HG02571 (cell line): ENCODE measurements around the gene SLC49A3.
"Not testable (repeated sequence)": the region's sequence is repeated elsewhere in the genome, so short reads cannot be mapped to it uniquely, and the experiment has no call there.

ENCODE experiments used
- ATAC-seq: cut with Tn5 transposase; IDR thresholded peaks from one replicate; pipeline ENCODE4 v1.9.1; 2021; ENCODE audit warnings: mild to moderate bottlenecking, moderate library complexity; ENCODE audit not compliant: unreplicated experiment

SLC49A3 gene

DNA sequence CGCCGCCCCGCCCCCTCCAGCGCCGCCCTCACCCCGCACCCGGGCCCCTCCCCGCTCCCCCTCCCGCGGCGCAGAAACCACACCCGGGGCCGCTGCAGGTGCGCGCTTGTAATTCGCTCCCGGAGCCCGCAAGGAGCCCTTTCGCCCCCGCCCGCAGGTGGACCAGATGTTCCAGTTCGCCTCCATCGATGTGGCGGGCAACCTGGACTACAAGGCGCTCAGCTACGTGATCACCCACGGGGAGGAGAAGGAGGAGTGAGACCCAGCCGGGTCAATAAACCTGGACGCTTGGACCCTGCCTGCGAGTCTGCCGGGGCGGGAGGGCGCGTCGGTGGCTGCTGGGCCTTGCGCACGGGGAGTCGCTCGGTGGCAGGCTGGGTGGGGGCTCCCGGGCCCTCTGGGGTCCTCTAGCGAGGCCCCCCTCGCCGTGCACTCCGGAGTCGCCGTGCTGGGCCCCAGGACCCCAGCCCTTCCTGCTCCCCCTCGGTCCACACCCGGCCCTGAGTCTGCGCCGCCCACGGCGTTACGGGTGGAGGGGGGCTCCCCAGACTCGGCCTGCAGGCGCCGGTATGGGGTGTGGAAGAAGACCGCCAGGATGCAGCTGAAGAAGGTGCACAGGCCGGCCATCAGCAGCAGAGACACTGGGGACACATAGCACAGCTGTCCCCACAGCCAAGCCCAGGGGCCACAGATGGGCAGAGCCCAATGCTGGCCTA, 7.1 kb downstream of the SLC49A3 start:
- ATAC-seq, result no peak

GRCh38 chr4:680928-681645, 7.9 kb downstream of the SLC49A3 start:
- ATAC-seq, result no peak

GRCh38 chr4:680551-680927, 8.4 kb downstream of the SLC49A3 start:
- ATAC-seq, result no peak

DNA sequence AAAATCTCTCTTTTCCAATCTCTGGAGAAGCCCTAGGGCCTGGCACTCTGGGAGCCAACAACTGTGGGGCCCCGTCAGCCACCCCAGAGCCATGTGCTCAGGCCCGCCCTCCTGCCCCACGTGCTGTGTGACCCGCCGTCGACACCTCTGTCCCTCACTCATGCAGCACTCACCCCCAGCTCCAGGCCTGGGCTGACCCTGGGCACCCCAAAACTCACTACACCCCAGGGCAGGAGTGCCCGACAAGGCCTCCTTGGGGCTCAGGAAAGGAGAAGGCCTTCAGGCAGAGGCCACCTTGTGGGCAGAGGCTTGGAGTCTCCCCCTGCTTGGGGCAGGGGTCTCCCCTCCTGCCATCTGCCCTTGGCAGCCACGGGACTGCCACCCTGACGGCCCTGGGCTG, 8.9 kb downstream of the SLC49A3 start:
- no peak for ATAC-seq

DNA sequence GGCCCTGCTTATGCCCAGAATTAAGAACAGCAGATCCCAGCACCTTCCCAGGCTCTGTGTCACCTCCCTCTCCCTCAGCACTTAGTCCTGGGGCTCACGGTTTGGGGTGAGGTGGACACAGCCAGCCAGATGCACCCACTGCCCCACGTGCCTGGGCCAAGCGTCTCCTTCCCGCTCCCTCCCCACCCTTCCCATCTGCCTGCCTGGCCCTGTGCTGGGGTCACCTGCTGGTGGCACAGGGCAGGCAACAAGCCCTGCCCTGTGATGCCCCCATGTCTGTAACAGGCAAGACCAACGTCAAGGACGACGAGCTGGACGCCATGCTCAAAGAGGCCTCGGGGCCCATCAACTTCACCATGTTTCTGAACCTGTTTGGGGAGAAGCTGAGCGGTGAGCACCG, 9.3 kb downstream of the SLC49A3 start:
- ATAC-seq, result no peak

- ATAC-seq, result no peak
Measured at GRCh38 chr4:679104-679481, 9.9 kb downstream of the SLC49A3 start.

DNA sequence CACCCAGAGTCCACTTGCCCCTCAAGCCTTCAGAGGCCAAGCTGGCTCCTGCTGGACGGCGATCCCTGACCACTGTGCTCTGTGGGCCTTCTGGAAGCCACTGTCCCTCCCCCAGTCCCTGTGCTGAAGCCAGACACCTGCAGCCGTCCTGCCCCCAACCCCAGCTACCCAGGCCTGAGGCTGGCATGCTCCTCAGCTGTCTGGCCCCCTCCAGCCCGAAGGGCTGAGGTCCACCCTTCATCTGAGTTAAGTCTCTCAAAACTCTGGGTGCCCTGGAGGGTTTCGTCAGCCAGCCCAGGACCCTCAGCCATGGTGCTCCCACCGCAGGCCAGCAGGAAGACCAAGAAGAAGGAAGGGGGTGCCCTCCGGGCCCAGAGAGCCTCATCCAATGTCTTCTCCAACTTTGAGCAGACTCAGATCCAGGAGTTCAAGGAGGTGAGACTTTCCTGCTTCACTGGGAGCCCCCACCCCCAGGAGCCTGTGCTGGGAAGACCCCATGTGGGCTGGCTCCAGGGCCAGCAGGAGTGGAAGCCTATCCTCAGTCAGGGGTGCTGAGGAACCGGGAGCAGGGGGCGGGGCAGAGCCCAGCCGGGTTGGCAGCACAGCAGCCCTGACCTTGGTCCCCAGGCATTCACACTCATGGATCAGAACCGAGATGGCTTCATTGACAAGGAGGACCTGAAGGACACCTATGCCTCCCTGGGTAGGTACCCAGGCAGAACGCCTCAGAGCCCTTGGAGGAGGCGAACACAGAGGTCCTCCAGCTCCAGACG, 10.4 kb downstream of the SLC49A3 start:
- no peak for ATAC-seq

- ATAC-seq, result no peak
Measured at GRCh38 chr4:677431-678293, 11.3 kb downstream of the SLC49A3 start.

DNA sequence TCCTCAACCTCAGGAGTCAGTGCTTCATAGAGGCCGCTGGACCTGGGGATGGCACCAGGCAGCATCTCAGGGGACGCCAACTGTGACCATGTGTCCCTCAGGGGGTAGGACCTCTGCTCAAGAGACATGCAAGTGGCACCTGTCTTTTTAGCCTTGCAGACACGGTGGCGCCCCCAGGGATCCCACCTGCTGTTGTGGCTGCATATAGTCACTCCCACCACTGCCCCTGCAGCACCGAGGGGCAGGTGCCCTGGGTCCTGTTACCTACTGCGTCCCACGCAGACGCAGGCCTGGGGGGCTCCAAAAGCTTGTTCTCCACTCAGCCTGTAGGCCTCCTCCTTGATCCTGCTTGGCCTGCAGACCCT, 12.1 kb downstream of the SLC49A3 start:
- ATAC-seq, result no peak

DNA sequence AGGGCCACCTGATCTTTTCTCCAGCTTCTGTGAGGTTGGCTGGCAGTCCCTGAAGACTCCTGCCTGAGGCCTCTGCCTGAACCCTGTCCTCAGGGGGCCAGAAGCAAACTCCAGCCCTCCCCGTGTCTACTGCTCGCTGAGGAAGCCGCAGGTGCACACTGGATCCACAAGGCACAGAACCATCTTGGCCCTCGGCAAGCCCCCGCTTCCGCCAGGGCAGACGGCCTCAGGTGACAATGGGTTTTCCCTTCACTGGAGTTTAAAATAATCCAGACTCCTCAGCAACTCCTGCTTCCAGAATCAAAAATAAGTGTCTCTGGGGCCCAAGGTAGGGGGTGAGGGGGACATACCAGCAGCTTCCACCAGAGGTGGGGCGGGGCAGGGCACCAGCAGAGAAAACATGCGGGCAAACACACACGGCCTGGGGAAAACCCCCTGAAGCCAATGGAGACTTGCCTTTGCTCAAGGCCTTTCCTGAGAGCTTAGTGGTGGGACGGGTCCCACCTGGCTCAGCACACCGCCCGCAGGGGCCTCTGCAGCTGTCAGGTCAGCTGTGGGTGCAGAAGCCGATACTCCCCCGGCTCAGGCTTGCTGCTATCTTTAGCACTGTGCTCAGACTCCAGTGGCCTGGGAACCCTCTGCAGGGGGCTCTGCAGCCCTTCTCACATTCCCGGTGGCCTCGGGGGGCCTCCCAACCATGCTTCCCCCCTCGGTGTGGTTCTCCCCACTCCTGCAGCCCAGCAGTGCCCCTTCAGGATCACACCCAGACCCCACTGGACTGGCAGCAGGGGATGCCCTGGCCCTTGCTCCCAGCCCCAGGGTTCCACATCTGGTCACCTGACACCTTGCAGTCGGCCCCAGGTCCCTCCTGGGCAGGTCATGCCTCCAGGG, 12.7 kb downstream of the SLC49A3 start:
- ATAC-seq, result no peak

DNA sequence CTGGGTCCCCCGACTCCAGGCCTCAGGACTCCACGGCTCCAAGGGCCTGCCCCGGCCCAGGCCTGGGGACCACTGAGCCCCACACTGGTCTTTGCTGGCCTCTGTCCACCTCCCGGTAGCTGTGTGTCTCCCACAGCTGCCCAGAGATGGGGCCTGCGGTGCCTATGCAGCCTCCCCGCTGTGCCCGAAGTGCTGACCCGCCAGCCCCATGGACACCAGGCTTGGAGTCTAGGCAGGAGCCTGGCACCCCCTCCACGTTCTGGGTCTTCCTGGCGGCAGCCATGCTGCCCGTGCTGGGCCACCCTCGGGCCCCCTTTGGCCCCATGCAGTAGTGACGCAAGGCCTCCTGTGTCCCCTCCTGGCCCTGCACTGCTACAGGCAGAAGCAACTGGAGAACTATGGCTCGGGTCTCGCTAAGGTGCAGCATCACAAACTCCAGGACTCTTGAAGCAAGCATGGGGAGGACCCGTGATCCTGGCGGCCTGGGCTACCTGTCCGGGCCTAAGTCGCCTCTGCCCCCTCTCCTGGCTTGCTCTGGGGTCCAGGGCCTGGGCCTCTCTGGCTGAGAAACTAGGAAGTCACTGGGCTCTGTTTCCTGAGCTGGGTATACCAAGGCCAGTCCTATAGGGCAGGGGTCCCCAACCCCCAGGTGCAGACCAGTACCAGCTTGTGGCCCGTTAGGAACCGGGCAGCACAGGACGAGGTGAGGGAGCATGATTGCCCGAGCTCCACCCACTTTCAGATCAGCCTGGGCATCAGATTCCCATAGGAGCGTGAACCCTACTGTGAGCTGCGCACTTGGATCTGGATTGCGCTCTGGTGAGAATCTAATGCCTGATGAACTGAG, 13.7 kb downstream of the SLC49A3 start:
- ATAC-seq, result peak; percentile 6

- peak; percentile 65 for ATAC-seq
Measured at GRCh38 chr4:674172-675035, 14.5 kb downstream of the SLC49A3 start, which contains the start of the genes ATP5ME and MYL5. Gene ATP5ME (minus strand): TSS chr4:674276. CDS start chr4:674247, 29 bp downstream. Gene MYL5 (plus strand): TSS chr4:674542. CDS start chr4:678027, 3,485 bp downstream.

DNA sequence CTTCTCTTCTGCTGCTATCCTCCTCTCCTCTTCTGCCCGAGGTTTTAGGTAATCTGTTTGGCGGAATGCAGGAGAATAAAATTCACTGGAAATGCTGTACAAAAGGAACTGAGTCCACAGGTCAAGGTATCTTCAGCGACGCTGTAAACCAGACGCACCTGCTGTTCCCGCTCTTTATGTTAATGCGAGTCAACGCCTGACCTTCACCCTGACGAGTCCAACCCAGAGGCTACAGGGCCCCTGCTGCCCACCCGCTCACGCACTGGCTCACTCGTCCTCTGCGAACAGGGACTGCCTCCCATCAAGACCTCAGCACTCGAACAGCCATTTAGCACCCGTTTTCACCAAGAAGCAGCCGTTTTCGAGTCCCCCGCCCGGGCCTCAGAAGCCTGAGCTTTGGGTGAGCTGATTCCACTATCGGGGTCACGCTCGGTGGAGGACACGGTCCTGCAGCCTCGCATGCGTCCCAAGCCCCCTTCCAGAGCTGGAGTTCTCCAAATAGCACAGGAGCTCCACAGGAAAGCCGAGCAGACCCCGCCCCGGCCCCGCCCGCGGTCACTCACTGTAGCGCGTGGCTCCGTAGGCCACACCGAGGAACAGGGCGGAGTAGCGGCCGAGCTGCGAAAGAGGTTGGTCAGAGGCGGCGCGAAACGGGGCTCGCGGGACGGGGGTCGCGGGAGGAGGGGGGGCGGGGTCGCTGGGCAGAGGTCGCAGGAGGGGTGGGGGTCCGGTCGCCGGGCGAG, 15.4 kb downstream of the SLC49A3 start:
- ATAC-seq, result no peak

GRCh38 chr4:671769-672168, 17.2 kb downstream of the SLC49A3 start:
- no peak for ATAC-seq

- not testable (repeated sequence) for ATAC-seq
Measured at GRCh38 chr4:669806-670559, 19.0 kb downstream of the SLC49A3 start.

GRCh38 chr4:668219-668618, 20.7 kb downstream of the SLC49A3 start:
- ATAC-seq, result not testable (repeated sequence)

DNA sequence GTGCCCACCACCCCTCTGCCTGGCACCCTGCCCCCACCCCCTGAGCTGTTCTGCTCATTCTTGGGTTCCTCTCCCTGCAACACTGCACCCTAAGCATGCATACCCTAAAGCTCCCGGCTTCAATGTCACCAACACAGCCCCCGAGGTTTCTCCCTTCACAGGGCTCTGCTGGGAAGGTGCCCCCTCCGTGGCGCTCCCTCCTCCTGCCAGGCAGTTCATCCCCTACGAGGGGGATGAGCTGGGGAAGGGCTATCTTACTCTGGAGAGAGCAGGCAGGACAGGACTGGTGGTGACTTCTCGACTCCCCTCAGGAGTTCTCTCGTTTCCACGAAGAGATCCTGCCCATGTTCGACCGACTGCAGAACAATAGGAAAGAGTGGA, 21.4 kb downstream of the SLC49A3 start:
- ATAC-seq, result no peak
